Activated T-helper 2 cell treated with anti-CD3 and anti-CD28 coated beads, Interferon-gamma antibody, Interleukin-2, Interleukin-4, amounts not matched to agents 10 μg/mL and 5 μg/mL and 100 μg/mL, durations not matched to agents 14 hours and 24 hours and 36 hours (primary cell): ENCODE measurements around the gene CARD19. TPM values are rescaled to one million over a fixed set of nuclear protein-coding genes. Genes with fewer than 3 reads are reported as not detected.
"Not testable (repeated sequence)": the region's sequence is repeated elsewhere in the genome, so short reads cannot be mapped to it uniquely, and the experiment has no call there.

ENCODE experiments used
- DNase-seq: peaks from one replicate; pipeline ENCODE4 v3.0.0; 2021; ENCODE audit warnings: low spot score
- H3K27ac Mint-ChIP-seq: one replicate; pipeline ENCODE4 v1.8.0; 2021; ENCODE audit warnings: mixed read lengths
- H3K27me3 Mint-ChIP-seq: one replicate; pipeline ENCODE4 v1.8.0; 2021; ENCODE audit warnings: low read depth, mixed read lengths
- H3K36me3 Mint-ChIP-seq: one replicate; pipeline ENCODE4 v1.8.0; 2021; ENCODE audit warnings: low read depth, mixed read lengths
- H3K4me1 Mint-ChIP-seq: one replicate; pipeline ENCODE4 v1.8.0; 2021; ENCODE audit warnings: low read depth, mixed read lengths
- H3K4me3 Mint-ChIP-seq: one replicate; pipeline ENCODE4 v1.8.0; 2021; ENCODE audit warnings: low read depth, mild to moderate bottlenecking, moderate library complexity, mixed read lengths
- H3K9me3 Mint-ChIP-seq: one replicate; pipeline ENCODE4 v1.8.0; 2021; ENCODE audit warnings: mixed read lengths
- intact Hi-C: fragments of 100-400 bp; cut with micrococcal nuclease; formaldehyde crosslinking; loops from one replicate; pipeline ENCODE4 v1.15.1; 2023
- total RNA-seq: library from RNA; stranded (reverse); gene quantifications from 2 replicates; pipeline ENCODE4 v1.2.3, GENCODE V29; 2022

The CARD19 gene
- total RNA-seq, 1 donor from 2014 or later, result 52.6 TPM

DNA sequence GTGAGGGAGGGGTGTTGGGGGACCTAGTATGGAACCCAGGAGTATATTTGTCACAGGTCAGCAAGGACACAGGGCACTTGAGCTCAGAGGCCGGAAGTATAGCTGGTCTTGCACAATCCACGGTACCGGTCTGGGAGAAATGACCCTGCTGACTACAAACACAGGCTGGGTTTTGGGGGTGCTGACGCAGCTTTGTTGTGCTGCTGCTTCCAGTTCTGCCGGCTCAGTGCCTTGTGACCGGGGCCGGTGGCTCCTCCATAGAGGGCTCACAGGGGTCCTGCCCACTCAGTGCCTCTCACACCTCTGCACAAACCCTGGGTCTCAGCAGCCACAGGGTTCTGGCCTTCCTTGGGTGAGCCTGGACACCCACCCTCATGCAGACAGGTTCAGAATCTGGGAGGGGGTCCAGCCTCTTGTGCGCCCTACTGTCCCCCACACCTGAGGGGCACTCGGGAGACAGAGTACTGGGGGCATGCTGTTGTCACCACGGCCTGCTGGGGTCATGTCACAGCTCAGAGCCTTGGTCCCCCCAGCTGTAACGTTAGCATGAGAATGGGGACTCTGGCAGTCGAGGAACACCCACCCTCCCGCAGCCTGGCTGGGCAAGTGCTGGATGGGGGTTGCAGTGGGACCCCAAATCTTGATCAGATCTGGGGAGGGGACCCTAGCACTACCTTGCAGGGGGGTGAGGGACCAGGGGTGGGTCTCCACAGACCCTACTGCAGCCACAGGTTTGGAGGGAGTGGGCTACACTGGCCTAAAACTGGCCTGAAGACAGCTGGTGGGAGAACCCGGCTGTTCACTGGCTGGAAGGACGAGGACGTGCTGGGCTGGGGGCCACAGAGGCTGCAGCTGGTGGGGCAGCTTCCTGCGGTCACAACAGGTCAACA, 20.3 kb downstream of the CARD19 start:
- Mint-ChIP-seq H3K4me3 (no peak overlapping the region), H3K27ac (no peak overlapping the region), H3K36me3 (peaks cover 32% of the 10 kb centered on the region), H3K27me3 (no peaks in the 10 kb centered on the region), H3K4me1 (peaks cover 18% of the 10 kb centered on the region), H3K9me3 (no peaks in the 10 kb centered on the region)
- no peak for DNase-seq
- intact Hi-C loops, result no loop called here

DNA sequence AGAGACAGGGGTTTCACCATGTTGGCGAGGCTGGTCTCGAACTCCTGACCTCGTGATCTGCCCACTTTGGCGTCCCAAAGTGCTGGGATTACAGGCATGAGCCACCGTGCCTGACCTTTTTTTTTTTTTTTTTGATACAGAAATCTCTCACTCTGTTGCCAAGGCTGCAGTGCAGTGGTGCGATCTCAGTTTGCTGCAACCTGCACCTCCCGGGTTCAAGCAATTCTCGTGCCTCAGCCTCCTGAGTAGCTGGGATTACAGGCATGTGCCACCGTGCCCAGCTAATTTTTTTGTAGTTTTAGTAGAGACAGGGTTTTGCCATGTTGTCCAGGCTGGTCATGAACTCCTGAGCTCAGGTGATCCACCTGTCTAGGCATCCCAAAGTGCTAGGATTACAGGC, 21.5 kb downstream of the CARD19 start:
- H3K27ac Mint-ChIP-seq, H3K4me3 Mint-ChIP-seq, H3K27me3 Mint-ChIP-seq, DNase-seq, H3K9me3 Mint-ChIP-seq, intact Hi-C loops: not testable (repeated sequence)
- Mint-ChIP-seq H3K4me1 (peaks cover 18% of the 10 kb centered on the region), H3K36me3 (peaks cover 40% of the 10 kb centered on the region)

DNA sequence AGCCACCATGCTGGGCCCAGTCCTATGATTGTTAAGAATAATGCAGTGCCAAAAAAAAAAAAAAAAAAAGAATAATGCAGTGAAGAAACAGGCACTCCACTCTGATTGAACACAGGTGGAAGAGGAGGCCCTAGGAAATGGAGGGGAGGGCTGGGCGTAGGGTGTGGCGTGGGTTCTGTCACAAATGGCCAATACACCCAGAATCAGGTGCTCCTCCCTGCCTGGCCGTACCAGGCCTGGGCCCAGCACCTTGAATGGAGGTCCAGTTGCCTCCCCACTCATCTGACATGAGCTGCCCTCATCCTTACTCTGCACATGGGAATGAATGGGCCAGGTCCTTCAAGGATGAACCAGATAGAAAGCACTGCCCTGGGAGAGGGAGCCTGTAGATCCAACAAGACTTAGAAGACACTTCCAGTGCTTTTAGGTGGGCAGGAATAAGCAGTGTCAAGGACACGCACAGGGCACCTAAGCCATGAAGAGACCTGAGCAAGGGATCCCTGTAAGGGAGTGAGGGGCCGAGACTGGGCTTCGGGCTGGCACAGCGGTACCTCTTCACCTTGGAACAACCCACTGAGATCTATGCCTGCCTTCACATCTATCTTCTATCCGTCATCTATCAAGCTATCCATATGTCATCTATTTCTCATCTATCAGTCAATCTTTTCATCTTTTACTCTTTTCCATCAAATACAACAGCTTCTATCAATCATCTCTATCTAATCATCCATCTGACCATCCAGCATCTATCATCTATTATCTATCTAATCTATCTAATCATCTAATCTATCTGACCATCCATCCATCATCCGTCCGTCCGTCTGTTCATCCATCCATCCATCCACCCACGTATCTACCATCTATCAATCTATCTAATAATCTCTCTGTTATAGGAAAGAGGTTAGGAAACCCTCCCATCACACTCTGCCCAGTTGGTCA, 22.2 kb downstream of the CARD19 start:
- H3K4me3 Mint-ChIP-seq, result no peak overlapping the region
- no peaks in the 10 kb centered on the region for H3K27me3 Mint-ChIP-seq
- H3K36me3 Mint-ChIP-seq, result peaks cover 40% of the 10 kb centered on the region
- no peaks in the 10 kb centered on the region for H3K9me3 Mint-ChIP-seq
- DNase-seq, result no peak
- H3K4me1 Mint-ChIP-seq, result peaks cover 18% of the 10 kb centered on the region
- no peak overlapping the region for H3K27ac Mint-ChIP-seq
- intact Hi-C loops, result no loop called here

DNA sequence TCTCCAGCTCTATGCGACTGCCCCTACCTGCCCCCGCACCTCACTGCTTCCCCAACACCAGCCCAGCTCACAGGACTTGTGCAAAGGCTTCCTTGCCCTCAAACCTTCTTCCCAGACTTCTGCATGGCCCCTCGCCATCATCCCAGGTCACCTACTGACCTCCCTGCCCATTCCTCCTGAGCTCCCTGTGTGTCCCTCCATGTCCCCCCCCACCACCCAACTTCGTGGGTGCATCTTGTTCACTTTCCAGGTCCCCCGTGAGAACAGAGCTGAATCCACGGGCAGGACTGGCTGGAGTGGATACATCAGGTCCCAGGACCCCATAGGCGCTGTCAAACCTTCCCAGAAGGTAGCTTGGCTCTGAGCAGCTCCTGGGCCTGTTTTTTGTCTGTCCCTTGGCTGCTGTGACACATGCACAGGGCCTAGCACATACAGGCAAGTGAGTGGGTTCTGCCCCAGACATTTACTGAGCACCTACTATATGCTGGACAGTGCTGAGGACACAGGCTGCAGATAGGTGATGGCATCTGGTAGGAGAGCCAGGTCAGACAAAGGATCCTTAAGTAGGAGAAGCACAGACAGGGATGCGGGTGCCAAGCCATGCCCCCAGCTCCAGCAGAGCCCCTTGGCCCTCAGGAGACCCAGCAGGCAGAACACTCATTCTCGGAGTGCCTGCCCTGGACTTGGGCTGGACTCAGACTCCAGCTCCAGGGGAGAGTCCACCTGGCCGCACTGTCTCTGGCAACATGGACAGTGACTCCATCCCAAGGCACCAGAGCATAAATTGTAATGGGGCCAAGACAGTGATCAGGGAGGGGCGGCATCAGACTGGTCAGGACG, 23.1 kb downstream of the CARD19 start:
- H3K4me3 Mint-ChIP-seq, result no peak overlapping the region
- no peak for DNase-seq
- peak overlapping the region; percentile 74 for H3K27ac Mint-ChIP-seq
- intact Hi-C loops, result no loop called here
- peaks cover 48% of the 10 kb centered on the region for H3K36me3 Mint-ChIP-seq
- no peaks in the 10 kb centered on the region for H3K9me3 Mint-ChIP-seq
- H3K27me3 Mint-ChIP-seq, result no peaks in the 10 kb centered on the region
- peaks cover 18% of the 10 kb centered on the region for H3K4me1 Mint-ChIP-seq

DNA sequence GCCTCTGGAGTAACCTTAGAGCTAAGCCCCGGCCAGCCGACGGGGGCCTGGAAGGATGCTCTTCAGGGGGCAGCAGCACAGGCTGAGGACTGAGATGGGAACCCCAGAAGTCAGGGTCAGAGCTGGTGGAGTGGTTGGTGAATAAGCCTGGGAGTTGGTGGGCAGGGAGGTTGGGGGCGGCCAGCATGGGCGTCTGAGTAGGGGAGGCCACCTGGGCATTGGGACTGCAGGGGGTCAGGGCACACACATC, 23.6 kb downstream of the CARD19 start:
- no peaks in the 10 kb centered on the region for H3K27me3 Mint-ChIP-seq
- H3K9me3 Mint-ChIP-seq, result no peaks in the 10 kb centered on the region
- H3K4me1 Mint-ChIP-seq, result peaks cover 18% of the 10 kb centered on the region
- H3K4me3 Mint-ChIP-seq, result no peak overlapping the region
- peaks cover 52% of the 10 kb centered on the region for H3K36me3 Mint-ChIP-seq
- peak overlapping the region; percentile 74 for H3K27ac Mint-ChIP-seq
- intact Hi-C loops, result no loop called here
- DNase-seq, result no peak

DNA sequence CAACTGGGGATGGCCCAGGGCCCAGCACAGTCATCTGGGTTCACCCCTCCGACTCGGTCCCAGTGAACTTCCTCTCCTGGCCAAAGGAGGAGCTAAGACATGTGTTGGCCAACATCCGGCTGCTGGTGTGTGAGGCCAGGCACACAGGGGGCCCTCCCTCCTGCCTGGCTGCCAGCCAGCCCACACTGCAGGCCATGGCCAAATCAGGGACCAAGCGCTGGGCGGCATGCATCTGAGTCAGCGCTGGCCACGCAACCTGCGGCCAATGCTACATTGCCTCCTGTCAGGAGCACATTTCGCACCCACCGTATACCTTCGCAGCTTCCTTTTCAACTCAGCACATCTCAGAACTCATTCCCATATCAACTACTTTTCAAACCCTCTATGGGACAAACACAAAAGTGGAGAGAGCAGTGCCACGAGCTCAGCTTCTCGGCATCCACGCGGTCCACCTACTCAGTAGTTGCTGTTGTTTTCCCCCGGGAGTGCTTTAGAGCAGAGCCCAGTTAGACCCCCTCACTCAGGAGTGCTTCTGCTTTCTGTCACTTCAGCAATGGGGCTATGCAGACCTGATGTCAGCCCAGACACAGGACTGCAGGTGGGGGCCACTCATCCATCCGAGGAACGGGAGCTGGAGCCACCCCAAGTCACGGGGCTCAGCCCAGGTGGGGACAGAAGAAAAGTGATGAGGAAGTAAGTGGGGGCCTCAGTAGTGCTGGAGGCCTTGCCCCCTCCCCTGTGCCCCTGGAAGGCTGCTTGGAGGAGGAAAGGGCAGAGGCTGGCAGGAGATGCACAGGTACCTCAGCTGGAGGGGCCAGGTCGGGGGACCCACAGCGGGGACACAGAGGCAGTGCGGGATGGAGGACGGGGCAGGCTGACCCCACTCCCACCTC, 24.2 kb downstream of the CARD19 start:
- Mint-ChIP-seq H3K4me1 (peaks cover 15% of the 10 kb centered on the region), H3K9me3 (no peaks in the 10 kb centered on the region), H3K4me3 (no peak overlapping the region), H3K27me3 (no peaks in the 10 kb centered on the region), H3K27ac (peak overlapping the region; percentile 74), H3K36me3 (peaks cover 54% of the 10 kb centered on the region)
- no peak for DNase-seq
- intact Hi-C loops, result no loop called here

DNA sequence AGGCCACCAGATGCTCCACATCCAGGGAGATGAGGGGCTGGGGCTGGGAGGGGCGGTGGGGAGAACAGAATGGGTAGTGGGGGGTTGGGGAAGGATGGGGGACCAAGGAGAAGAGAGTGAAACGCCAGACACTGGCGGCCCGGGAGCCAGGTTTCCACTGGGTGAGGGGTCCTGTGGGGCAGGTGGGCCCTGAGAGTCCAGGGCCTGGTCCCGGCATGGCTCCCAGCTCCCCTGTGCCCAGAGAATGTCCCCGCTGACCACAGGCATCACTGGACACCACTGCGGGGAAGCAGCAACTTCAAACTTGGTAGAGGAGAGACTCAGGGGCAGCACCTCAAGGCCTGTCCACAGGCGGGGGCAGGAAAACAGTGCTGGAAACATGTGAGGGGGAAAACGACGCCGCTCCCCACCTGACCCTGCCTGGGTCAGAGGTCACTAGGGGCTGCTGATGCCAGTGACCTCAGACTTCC, 24.9 kb downstream of the CARD19 start:
- intact Hi-C loops, result no loop called here
- H3K27me3 Mint-ChIP-seq, result no peaks in the 10 kb centered on the region
- H3K27ac Mint-ChIP-seq, result no peak overlapping the region
- peaks cover 61% of the 10 kb centered on the region for H3K36me3 Mint-ChIP-seq
- no peaks in the 10 kb centered on the region for H3K9me3 Mint-ChIP-seq
- no peak for DNase-seq
- H3K4me1 Mint-ChIP-seq, result peaks cover 15% of the 10 kb centered on the region
- H3K4me3 Mint-ChIP-seq, result no peak overlapping the region

DNA sequence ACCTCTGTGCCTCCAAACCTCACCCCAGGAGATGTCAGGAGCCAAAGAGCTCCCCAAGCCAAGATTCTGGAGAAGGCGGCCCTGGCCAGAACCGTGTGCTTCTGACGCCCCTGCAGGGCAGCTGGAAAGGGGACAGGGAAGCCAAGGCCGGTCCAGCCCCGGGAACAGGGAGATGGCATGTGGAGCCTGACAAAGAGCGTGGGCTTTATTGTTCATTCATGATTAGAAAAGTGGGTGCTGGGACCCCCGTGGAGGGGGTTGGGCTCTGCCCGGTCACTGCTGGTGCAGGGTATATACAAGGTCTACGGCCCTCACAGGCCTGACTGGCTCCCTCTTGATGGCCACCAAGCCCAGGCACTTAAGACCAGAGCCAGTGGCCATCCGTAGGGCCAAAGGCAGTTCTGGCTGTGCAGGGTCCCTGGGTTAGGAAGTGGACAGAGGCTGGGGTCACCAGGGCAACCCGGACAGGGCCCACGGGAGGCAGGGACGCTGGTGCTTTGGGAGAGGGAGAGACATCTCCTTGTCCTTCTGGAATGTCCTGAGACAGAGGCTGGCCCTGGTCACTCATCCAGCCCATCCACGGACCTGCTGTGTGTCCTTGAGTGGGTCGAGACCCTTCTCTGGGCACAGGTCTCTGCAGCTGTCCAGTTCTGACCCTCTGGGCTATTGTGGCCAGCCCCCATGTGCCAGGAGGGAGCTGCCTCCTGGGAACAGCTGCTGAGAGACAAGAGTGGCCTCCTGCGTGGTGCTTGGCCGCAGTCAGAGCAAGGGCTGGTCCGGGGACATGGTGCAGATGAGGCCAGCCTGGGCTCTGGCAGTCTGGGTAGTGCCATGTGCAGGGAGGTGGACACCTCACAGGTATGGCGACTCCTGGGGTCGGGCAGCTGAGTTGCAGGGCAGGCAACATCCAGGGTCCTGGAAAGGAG, 25.6 kb downstream of the CARD19 start:
- Mint-ChIP-seq H3K27me3 (no peaks in the 10 kb centered on the region), H3K9me3 (no peaks in the 10 kb centered on the region), H3K4me3 (no peak overlapping the region), H3K27ac (no peak overlapping the region), H3K4me1 (peaks cover 16% of the 10 kb centered on the region), H3K36me3 (peaks cover 68% of the 10 kb centered on the region)
- no peak for DNase-seq
- intact Hi-C loops, result no loop called here

DNA sequence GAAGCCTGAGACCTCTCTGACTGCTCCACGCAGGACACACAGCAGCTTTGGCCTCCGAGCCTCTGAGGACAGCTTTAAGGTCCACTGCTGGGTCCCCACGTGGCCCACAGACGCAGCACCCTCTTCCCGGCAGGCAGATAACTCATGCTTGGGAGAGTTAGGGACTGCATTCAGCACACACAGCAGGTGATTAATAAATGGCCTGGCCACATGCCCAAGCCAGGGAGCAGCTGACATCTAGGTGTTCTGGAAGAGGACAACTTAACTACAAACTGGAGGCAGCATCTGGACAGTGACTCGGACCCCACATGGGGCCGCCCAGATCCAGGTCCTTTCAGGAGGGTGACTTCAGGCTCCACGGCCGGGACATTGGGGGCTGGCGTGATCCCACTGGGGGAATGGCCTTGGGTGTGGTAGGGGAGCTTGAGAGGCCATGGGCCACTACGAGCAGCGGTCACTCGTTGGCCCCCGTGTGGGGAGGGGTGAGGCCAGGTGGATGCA, 26.8 kb downstream of the CARD19 start:
- Mint-ChIP-seq H3K9me3 (no peaks in the 10 kb centered on the region), H3K4me1 (peaks cover 25% of the 10 kb centered on the region), H3K27me3 (no peaks in the 10 kb centered on the region), H3K4me3 (no peak overlapping the region), H3K27ac (no peak overlapping the region), H3K36me3 (peaks cover 78% of the 10 kb centered on the region)
- DNase-seq, result no peak
- intact Hi-C loops, result no loop called here

DNA sequence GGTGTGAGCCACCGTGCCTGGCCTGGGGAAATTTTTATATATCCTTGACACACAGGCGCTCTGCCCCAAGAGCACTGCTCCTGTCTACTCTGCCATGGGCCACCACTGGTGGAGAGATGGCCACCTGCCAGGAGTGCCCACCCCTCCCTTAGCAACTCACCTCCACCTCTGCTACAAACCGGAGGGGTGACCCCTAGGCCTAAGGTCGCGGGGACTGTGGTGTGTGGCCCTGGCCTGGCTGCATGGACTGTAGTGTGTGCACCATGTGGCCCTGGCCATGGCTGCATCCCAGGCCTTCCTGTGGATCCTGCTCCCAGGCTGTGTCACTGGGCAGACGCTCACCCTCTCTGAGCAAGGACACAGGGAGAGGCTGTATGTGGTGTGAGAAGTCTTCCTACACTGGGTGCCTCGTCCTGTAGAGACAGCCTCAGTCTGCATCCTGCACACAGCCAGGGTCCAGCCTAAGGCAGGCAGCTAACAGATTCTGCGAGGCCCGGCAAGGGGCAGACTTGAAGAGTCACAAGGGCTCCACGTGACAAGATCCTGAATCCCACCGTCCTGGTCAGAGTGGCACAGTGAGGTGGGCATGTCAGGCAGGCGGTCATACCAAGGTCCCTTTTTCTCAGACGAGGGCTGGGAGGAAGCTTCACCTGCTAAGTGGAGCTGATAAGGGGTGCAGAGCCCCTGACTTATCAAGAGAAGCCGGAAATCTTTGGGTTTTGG, 27.7 kb downstream of the CARD19 start:
- intact Hi-C loops, result no loop called here
- Mint-ChIP-seq H3K9me3 (no peaks in the 10 kb centered on the region), H3K4me1 (peaks cover 29% of the 10 kb centered on the region), H3K27ac (no peak overlapping the region), H3K27me3 (no peaks in the 10 kb centered on the region), H3K4me3 (no peak overlapping the region), H3K36me3 (peaks cover 85% of the 10 kb centered on the region)
- DNase-seq, result no peak
